Hematopoietic multipotent progenitor cell treated with erythropoietin and hydrocortisone succinate and interleukin-3 and kit ligand, for 4 days (in vitro differentiated cells): ENCODE results near the gene GK.
A peak's percentile ranks its signal among the peaks of the same experiment; 100 is the strongest.
"Not testable (repeated sequence)": the region's sequence is repeated elsewhere in the genome, so short reads cannot be mapped to it uniquely, and the experiment has no call there.

Experiments
- DNase-seq: peaks from one replicate; pipeline ENCODE4 v3.0.0-alpha.2; 2015

The GK gene

DNA sequence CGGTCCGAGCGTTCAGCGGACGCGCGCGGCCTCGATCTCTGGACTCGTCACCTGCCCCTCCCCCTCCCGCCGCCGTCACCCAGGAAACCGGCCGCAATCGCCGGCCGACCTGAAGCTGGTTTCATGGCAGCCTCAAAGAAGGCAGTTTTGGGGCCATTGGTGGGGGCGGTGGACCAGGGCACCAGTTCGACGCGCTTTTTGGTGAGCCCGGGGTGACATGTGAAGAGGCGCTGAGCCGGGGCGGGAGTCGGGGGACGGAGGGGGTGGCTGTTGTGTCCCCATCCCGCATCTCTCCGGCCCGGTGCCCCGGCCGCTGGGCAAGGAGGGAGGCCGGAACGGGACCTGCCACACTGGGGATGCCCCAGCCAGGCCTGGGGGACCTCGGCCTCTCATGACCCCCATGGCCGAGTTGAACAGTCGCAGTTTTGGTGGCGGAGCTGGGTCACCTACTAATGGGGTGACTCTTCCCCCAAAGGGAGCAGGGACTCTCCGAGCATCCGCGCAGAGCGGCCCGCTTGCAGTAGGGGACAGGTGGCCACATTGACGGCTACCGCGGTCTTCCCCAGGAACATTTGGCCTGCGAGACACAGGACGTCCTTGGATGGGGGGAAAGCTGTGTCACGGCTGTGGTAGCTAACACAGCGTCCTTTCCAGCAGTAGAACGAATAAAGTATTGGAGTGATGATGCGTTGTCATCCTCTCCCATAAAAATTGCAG, at the start of gene GK:
TSS of gene GK (plus strand) at position 9 of the 717 bp plus-strand sequence. CDS start at position 124, 115 bp downstream.
- DNase-seq: peak; percentile 28

GRCh38 chrX:30607155-30607554, 46.1 kb upstream of the GK start:
- no peak for DNase-seq

GRCh38 chrX:30610026-30610425, 43.2 kb upstream of the GK start:
- DNase-seq: no peak

- DNase-seq: no peak
Measured at GRCh38 chrX:30612250-30612655, 41.0 kb upstream of the GK start.

DNA sequence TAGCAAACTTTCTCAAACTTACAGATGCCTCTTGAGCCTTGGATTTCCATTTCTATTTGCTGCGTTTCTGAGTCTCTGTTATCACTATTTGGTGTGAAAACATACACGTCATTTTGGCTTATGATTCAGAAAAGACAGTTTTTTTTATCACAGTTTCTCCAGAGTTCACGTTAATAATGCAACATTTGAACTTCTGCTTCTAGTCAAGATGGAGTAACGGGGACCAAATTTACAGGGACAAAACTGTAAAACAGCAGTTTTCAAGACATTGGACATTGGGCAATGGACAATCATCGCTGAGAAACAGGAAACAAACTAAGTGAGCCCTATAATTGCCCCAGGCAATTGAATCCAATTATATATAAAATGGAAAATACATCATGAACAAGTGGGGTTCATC, 39.5 kb upstream of the GK start:
- peak; percentile 33 for DNase-seq

DNA sequence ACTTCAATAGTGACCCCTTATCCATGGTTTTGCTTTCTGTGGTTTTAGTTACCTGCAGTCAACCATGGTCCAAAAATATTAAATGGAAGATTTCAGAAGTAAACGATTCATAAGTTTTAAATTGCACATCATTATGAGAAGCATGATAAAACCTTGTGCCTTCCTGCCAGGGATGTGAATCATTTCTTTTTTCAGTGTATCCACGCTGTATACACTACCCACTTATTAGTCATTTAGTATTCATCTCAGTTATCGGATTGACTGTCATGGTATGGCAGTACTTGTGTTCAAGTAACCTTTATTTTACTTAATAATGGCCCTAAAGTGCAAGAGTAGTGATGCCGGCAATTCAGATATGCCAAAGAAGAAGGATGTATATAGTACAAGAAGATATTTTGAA, 38.0 kb upstream of the GK start:
- DNase-seq: no peak

DNA sequence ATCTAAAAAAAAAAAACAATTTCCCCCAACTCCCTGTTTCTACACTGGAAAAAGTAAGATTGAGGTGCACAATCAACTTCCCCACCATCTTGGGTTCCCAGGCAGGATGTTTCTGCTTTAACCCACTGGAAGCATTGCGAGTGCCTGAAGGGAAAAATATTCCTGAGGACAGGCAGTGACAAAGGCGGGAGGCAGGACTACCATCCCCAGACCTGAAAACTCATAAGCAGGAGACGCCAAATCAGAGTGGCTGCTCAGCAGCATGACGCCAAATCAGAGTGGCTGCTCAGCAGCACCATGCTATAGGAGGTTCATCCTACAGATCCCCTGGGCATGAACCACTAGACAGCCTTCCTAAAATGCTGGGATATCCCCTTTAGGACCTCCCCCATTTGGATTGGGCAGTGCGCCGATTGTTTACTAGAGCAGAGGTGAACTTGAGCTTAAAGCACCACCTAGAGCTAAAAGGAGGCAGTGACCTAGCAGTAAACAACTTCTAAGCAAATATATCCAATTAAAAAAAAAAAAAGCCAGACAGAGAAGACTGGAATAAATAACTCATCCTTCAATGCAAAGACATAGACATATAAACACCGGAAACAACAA, 35.0 kb upstream of the GK start:
- DNase-seq: peak; percentile 30

- DNase-seq: no peak
Measured at GRCh38 chrX:30620125-30620524, 33.1 kb upstream of the GK start.

DNA sequence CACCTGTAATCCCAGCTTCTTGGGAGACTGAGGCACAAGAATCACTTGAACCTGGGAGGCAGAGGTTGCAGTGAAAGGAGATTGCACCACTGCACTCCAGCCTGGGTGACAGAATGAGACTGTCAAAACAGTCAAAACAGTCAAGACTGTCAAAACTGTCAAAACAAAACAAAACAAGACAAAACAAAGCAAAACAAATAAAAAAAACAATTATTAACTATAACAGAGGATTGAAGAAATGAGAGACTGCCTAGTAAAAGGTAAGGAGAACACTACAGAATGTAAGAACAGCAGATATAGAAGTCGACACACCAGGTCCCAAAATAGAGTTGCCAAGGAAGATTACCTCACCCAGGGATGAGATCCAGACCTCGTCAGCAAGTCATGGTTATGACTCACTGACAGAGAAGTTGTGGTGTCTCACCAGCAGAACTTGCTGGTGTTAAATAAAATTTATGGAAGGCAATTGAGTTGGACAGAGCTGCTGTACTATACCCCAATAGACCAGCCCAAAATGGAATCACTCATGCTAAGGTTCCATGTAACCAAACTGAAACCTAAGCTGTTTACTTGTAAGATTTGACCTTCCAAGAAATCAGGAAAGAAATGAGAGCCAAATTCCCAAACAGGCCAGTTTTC, 32.1 kb upstream of the GK start:
- DNase-seq: peak; percentile 15

GRCh38 chrX:30622361-30622760, 30.9 kb upstream of the GK start:
- no peak for DNase-seq

GRCh38 chrX:30626402-30626801, 26.8 kb upstream of the GK start:
- DNase-seq: no peak

DNA sequence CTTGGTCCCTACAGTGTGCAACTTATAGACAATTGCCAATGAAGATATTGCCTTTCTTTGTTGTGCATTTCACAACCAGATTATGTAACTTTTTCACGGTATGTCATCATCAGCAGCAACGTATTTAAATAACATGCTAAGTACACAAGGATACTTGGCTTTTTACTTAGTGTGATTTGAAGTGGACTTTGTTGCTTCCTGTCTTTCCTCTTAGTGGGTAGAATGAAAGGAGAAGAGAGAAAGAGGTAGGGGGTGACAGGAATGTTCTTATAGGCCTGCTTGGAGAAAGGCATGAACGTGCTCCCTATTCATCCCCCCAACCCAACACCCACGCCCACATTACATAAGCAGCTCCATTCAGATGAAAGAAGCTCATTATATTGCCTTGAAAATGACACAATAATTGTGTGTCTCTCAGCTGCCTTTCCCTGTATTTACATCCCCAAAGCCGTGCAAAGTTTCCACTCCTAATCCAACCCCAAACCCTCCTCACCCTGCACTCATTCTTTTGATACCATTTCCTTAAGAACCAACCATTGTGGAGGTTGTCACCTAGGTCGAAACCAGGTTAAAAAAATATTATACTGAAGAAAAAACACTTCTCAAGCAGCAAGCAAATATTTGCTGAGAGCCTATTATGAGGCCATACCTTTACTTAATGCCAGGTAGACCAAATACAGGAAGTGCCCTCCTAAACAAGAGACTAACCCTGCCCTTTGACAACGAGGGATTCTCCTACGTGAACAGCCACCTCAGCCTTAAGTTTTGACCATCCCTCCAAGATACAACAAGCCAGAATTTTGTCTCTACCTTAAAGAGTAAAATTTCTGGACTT, 25.2 kb upstream of the GK start:
- DNase-seq: peak; percentile 7

DNA sequence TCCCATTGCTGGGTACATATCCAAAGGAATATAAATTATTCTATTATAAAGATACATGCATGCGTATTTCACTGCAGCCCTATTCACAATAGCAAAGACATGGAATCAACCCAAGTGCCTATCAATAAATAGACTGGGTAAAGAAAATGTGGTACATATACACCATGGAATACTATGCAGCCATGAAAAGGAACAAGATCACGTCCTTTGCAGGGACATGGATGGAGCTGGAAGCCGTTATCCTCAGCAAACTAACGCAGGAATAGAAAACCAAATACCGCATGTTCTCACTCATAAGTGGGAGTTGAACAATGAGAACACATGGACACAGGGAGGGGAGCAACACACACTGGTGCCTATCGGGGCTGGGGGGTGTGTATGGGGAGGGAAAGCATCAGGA, 19.2 kb upstream of the GK start:
- not testable (repeated sequence) for DNase-seq

GRCh38 chrX:30635630-30636029, 17.6 kb upstream of the GK start:
- peak; percentile 57 for DNase-seq

- DNase-seq: peak; percentile 34
Measured at GRCh38 chrX:30637874-30638815, 15.1 kb upstream of the GK start.

- DNase-seq: not testable (repeated sequence)
Measured at GRCh38 chrX:30639702-30640101, 13.5 kb upstream of the GK start.

DNA sequence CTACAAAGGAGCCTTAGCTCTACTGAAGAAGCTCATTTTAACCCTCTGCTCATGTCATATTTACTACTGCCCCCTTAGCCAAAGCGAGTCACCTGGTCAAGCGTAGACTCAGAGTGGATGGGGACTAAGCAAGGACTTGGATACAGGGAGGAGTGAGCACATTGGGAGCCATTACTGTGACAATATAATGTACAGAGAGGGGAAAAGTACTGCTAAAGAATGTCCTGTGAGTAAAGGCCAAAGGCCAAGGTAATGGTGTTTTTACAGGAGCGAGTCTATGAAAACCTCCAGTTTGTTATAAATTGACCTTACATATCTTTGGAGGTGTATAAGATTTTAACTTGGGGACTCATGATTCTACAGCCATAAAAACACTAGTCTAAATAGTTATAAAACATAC, 10.6 kb upstream of the GK start:
- DNase-seq: no peak

DNA sequence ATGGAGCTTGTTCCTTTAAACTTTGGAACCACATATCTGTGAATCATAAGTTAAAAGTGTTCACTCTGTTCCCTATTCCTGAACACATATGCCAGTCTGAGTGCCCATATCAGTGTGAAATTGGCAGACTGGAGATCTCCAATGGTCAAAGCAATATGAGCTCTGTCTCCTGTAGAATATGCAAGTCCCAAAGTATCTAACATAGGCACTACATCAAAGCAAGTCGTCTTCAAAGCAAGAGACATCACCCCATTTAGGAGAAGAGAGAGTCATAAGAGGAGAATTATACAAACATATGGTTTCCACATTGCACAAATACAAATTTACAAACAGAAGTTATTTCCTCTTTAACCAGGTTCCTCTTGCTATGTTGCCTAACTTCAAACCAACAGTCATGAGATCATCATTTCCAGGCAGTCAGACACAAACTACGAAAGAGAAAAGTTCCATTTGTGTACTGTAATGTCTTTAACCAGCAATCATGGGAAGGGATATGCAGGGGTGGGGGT, 9.9 kb upstream of the GK start:
- peak; percentile 59 for DNase-seq

DNA sequence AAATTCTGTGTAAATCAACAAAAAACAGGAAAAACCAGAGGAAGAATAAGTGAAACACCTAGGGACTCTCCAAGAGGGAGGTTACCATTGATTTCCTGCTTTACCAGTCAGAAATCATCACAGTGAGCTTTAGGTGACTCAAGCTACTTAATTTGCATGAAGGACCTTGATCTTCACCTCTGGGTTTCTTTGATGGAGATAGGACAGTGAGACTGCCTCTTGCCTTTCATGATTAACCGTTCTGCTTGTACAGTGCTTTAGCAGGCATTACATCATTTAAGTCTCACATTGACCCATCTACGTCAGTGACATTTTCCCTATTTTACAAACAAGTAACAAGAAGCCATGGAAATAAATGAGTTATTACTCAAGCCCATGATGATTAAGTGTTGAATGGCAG, 3.4 kb upstream of the GK start:
- DNase-seq: no peak

DNA sequence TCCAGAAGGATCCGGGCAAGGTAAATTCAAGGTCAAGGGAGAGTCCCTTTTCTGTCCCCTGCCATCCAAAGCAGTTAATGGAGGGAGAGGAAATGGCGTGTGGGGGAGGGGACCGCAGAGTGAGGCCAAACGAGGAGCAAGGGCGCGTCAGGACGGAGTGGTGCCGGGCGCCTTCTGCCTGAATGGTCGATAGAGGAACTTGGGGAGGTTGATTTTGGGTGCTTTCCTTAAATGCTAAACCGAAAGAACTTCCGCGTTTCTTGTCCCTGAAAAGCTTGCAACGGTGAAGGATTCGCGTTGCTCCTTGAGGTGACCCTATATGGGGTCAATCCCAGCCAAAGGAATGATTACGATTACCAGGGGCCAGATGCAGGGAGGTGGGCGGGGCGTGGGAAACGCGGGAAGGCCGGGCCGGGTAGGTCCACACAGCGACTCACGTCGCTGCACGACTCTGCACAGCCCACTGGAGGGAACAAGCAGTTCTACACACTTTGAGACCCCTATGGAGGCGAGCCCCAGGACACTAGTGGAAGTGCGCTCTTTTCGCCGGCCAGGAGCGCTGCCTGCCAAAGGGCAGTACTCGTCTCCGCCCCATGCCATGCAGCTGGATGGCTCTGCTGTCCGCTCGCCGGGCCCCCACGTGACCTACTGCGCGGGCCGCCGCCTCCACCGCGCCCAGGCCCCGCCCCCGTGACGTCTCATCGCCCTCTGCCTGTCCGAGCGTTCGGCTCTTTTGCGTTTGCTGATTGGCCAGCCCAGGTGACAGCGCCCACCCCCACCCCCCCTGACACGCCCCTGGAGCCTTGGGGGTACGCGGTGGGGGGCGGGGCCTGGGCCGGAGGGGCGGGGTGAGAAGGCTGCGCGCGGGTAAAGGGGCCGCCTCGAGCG, 452 bp upstream of the GK start:
- DNase-seq: peak; percentile 96

- not testable (repeated sequence) for DNase-seq
Measured at GRCh38 chrX:30654386-30654785, 1.2 kb downstream of the GK start.
